ENCODE data around the gene SERAC1.

Gene SERAC1

DNA sequence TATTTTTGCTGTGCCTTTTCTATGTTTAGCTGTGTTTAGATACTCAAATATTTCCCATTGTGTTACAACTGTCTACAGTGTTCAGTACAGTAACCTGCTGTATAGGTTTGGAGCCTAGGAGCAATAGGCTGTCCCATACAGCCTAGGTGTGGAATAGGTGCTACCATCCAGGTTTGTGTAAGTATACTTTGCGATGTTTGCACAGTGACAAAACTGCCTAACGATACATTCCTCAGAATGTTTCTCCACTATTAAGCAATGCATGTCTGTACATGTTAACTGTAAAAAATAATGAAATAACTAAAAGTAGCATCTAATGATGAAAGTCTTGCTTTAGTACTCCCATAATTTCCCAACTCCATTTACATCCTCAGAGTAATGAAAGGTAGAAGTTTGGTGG is 46.0 kb downstream of the SERAC1 start:
- TF ChIP-seq ZNF565 (CRISPR knock-in tag; conservative IDR thresholded peaks at IDR 0.05; ENCODE audit: low read depth) (no peak), ZFP30 (CRISPR knock-in tag; IDR thresholded peaks at IDR 0.05) (no peak), ISL1 (CRISPR knock-in tag; IDR thresholded peaks at IDR 0.05) (no peak), CSDC2 (CRISPR knock-in tag; IDR thresholded peaks at IDR 0.05) (no peak), ARNTL (CRISPR knock-in tag; IDR thresholded peaks at IDR 0.05; ENCODE audit: borderline replicate concordance, low read depth) (no peak), SNAI2 (CRISPR knock-in tag; IDR thresholded peaks at IDR 0.05) (no peak), ZNF70 (CRISPR knock-in tag; IDR thresholded peaks at IDR 0.05) (no peak), ZFP3 (CRISPR knock-in tag; IDR thresholded peaks at IDR 0.05) (no peak)
- TF ChIP-seq, protein P1, sequence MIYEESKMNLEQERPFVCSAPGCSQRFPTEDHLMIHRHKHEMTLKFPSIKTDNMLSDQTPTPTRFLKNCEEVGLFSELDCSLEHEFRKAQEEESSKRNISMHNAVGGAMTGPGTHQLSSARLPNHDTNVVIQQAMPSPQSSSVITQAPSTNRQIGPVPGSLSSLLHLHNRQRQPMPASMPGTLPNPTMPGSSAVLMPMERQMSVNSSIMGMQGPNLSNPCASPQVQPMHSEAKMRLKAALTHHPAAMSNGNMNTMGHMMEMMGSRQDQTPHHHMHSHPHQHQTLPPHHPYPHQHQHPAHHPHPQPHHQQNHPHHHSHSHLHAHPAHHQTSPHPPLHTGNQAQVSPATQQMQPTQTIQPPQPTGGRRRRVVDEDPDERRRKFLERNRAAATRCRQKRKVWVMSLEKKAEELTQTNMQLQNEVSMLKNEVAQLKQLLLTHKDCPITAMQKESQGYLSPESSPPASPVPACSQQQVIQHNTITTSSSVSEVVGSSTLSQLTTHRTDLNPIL (CRISPR knock-in tag; IDR thresholded peaks at IDR 0.05; ENCODE audit: low read depth): no peak
- TF ChIP-seq, protein P2, sequence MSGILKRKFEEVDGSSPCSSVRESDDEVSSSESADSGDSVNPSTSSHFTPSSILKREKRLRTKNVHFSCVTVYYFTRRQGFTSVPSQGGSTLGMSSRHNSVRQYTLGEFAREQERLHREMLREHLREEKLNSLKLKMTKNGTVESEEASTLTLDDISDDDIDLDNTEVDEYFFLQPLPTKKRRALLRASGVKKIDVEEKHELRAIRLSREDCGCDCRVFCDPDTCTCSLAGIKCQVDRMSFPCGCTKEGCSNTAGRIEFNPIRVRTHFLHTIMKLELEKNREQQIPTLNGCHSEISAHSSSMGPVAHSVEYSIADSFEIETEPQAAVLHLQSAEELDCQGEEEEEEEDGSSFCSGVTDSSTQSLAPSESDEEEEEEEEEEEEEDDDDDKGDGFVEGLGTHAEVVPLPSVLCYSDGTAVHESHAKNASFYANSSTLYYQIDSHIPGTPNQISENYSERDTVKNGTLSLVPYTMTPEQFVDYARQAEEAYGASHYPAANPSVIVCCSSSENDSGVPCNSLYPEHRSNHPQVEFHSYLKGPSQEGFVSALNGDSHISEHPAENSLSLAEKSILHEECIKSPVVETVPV (CRISPR knock-in tag; IDR thresholded peaks at IDR 0.05): no peak
- TF ChIP-seq, protein P3, sequence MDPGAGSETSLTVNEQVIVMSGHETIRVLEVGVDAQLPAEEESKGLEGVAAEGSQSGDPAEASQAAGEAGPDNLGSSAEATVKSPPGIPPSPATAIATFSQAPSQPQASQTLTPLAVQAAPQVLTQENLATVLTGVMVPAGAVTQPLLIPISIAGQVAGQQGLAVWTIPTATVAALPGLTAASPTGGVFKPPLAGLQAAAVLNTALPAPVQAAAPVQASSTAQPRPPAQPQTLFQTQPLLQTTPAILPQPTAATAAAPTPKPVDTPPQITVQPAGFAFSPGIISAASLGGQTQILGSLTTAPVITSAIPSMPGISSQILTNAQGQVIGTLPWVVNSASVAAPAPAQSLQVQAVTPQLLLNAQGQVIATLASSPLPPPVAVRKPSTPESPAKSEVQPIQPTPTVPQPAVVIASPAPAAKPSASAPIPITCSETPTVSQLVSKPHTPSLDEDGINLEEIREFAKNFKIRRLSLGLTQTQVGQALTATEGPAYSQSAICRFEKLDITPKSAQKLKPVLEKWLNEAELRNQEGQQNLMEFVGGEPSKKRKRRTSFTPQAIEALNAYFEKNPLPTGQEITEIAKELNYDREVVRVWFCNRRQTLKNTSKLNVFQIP (CRISPR knock-in tag; IDR thresholded peaks at IDR 0.05; ENCODE audit: borderline replicate concordance, low read depth): no peak
- TF ChIP-seq, protein P4, sequence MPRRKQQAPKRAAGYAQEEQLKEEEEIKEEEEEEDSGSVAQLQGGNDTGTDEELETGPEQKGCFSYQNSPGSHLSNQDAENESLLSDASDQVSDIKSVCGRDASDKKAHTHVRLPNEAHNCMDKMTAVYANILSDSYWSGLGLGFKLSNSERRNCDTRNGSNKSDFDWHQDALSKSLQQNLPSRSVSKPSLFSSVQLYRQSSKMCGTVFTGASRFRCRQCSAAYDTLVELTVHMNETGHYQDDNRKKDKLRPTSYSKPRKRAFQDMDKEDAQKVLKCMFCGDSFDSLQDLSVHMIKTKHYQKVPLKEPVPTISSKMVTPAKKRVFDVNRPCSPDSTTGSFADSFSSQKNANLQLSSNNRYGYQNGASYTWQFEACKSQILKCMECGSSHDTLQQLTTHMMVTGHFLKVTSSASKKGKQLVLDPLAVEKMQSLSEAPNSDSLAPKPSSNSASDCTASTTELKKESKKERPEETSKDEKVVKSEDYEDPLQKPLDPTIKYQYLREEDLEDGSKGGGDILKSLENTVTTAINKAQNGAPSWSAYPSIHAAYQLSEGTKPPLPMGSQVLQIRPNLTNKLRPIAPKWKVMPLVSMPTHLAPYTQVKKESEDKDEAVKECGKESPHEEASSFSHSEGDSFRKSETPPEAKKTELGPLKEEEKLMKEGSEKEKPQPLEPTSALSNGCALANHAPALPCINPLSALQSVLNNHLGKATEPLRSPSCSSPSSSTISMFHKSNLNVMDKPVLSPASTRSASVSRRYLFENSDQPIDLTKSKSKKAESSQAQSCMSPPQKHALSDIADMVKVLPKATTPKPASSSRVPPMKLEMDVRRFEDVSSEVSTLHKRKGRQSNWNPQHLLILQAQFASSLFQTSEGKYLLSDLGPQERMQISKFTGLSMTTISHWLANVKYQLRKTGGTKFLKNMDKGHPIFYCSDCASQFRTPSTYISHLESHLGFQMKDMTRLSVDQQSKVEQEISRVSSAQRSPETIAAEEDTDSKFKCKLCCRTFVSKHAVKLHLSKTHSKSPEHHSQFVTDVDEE (CRISPR knock-in tag; IDR thresholded peaks at IDR 0.05): no peak
- no peak for ATAC-seq

DNA sequence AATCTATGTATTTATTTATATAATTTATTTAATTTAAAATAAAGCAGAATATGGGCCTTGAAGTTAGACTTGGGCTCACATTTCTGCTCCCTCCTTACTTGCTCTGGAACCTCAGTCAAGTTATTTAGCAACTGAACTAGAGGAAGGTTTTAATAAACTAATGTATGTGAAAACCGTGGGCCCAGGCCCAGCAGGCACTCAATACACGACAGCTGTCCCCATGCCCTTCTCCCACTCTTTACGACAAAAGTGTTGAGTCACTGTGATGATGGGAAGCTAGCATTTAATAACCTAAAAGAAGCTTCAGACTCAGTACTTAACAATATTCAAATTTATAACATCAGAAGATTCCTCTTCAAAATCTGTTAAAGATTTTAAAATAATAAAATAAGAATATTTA is 46.7 kb downstream of the SERAC1 start:
- TF ChIP-seq ZNF70 (CRISPR knock-in tag; IDR thresholded peaks at IDR 0.05) (no peak), CSDC2 (CRISPR knock-in tag; IDR thresholded peaks at IDR 0.05) (no peak), ZC3H10 (CRISPR knock-in tag; IDR thresholded peaks at IDR 0.05) (no peak), ARNTL (CRISPR knock-in tag; IDR thresholded peaks at IDR 0.05; ENCODE audit: borderline replicate concordance, low read depth) (no peak), GLIS3 (CRISPR knock-in tag; IDR thresholded peaks at IDR 0.05) (no peak), TOX (CRISPR knock-in tag; IDR thresholded peaks at IDR 0.05; ENCODE audit: borderline replicate concordance) (no peak), ESRRG (CRISPR knock-in tag; IDR thresholded peaks at IDR 0.05) (no peak), TCF4 (CRISPR knock-in tag; IDR thresholded peaks at IDR 0.05; ENCODE audit: borderline replicate concordance) (no peak), BACH2 (CRISPR knock-in tag; IDR thresholded peaks at IDR 0.05; ENCODE audit: borderline replicate concordance) (no peak), ZFP30 (CRISPR knock-in tag; IDR thresholded peaks at IDR 0.05) (no peak), ISL1 (CRISPR knock-in tag; IDR thresholded peaks at IDR 0.05) (no peak), SNAI2 (CRISPR knock-in tag; IDR thresholded peaks at IDR 0.05) (no peak), ZFP3 (CRISPR knock-in tag; IDR thresholded peaks at IDR 0.05) (no peak), OSR1 (CRISPR knock-in tag; IDR thresholded peaks at IDR 0.05) (no peak)
- TF ChIP-seq, protein P2 (CRISPR knock-in tag; IDR thresholded peaks at IDR 0.05): no peak
- TF ChIP-seq, protein P4 (CRISPR knock-in tag; IDR thresholded peaks at IDR 0.05): no peak

More for the DNA sequence above, 46.7 kb downstream of the SERAC1 start:
- ATAC-seq: no peak
